GM12891 (cell line): ENCODE results near the gene ARL9.

Experiments
- DNase-seq: peaks from one replicate; pipeline ENCODE4 v3.0.0; 2011; ENCODE audit warnings: low spot score; ENCODE audit not compliant: insufficient read length
- FAIRE-seq: peaks from 2 replicates; lab custom pipeline; 2011; peaks lifted over from hg19 to GRCh38; lab: Jason Lieb, UNC
- POLR2A ChIP-seq: IDR thresholded peaks from 2 replicates; pipeline ENCODE4 v1.6.1; 2011; ENCODE audit warnings: low read depth, low read length, control low read depth
- POLR2AphosphoS5 ChIP-seq: IDR thresholded peaks from 2 replicates; pipeline ENCODE4 v1.6.1; 2011; ENCODE audit warnings: low read depth, low read length, control low read depth
- POU2F2 ChIP-seq: IDR thresholded peaks from 2 replicates; pipeline ENCODE4 v1.6.1; 2011; ENCODE audit warnings: low read depth, mild to moderate bottlenecking, control low read depth, low read length, moderate library complexity
- TAF1 ChIP-seq: IDR thresholded peaks from 2 replicates; pipeline ENCODE4 v1.6.1; 2011; ENCODE audit warnings: low read depth, low read length, control low read depth

The ARL9 gene

GRCh38 chr4:56570041-56570440 lies 64.5 kb downstream of the ARL9 start:
- DNase-seq (no peak), FAIRE-seq (no peak)
- no peak for TF ChIP-seq POLR2A
- TF ChIP-seq POU2F2: no peak
- no peak for TF ChIP-seq TAF1
- TF ChIP-seq POLR2AphosphoS5: no peak
